HG03159 (cell line): Measurements from ENCODE around the gene TMEM221.

Experiments
- ATAC-seq: cut with Tn5 transposase; IDR thresholded peaks from one replicate; pipeline ENCODE4 v1.9.1; 2021; ENCODE audit warnings: mild to moderate bottlenecking, moderate library complexity; ENCODE audit not compliant: unreplicated experiment

Gene TMEM221

DNA sequence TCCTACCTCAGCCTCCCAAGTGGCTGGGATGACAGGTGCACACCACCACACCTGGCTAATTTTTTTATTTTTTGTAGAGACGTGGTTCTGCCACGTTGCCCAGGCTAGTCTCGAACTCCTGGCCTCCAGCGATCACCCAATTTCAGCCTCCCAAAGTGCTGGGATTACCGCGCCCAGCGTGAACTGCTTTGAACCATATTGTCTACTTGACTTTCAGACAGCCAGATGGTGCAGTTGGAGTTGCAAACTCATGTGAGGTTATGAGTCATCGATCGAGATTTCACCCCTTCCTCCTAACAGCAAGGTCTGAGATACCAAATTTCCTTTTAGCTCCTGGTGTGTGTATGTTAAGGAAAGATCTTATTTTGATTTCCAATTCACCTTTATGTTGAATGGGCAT, 24.6 kb upstream of the TMEM221 start:
- ATAC-seq: no peak

DNA sequence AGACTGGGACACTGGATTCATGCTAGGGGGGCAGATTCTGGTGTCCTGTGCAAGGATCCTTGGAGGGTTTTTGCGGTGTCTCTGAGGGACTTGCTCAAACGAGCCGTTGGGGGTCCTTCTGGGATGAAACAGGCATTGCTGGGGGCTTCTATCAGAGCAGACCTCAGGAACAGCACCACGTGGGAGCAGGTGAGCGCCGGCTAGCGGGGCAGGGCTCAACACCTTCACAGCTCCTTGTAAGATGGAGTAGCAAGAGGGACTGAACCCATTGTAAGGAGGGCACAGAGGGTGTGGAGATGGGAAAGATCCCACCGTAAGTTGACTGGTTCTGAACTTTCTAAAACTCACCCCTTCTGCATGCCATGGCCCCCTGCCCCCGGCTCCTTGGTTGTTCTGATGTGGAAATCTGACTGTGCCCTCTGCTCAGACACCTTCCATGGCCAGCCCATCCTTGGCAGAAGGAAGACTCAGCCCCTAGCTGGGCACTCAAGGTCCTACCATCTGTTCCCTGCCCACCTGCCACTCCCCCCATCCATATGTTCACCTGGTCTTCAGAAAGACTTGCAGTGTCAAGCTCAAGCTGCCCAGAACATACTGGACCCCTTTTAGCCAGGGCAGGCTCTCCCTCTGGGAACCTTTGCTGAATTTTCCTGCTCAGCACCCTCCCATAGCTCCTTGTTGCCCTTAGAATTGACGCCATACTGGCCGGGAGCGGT, 23.1 kb upstream of the TMEM221 start:
- ATAC-seq: no peak

DNA sequence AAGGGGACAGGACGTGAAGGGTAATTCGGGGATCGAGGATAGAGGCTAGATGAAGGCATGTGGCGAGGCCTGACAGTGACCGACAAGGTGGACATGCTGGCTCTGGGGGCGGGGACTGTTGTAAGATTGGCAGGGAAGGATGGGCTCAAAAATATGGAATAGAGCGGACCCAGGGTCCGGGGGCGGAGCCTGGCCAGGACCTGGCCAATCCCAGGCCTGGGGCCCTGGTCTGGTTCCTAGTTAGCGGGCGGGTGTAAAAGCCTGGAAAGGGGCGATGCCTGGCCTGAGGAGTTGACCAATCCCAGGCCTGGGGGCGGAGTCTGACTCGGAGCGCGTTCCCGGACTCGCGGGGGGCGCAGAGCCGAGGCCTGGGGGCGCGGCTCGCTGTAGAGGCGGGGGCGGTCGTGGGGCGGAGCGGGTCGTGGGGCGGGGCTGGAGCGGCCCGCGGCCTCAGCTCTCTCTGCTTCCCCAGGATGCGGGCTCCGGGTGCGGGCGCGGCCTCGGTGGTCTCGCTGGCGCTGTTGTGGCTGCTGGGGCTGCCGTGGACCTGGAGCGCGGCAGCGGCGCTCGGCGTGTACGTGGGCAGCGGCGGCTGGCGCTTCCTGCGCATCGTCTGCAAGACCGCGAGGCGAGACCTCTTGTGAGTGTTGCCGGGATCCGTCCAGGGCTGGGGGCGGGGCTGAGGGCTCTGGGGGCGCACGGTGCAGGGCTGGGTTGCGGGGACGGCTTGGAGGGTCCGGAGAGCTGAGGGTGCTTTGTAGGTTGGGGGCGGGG, 21.8 kb upstream of the TMEM221 start, which contains the start of gene SLC27A1:
SLC27A1 (plus strand) TSS at position 457 of the 774 bp plus-strand sequence; CDS start at position 474, 17 bp downstream.
- peak; percentile 70 for ATAC-seq

- peak; percentile 69 for ATAC-seq
Measured at GRCh38 chr19:17469481-17470067, 21.1 kb upstream of the TMEM221 start.

GRCh38 chr19:17469092-17469480, 20.6 kb upstream of the TMEM221 start:
- ATAC-seq: no peak

GRCh38 chr19:17468302-17469091, 20.0 kb upstream of the TMEM221 start:
- ATAC-seq: no peak

- no peak for ATAC-seq
Measured at GRCh38 chr19:17467471-17468301, 19.2 kb upstream of the TMEM221 start.

- ATAC-seq: no peak
Measured at GRCh38 chr19:17466487-17466850, 18.0 kb upstream of the TMEM221 start.

DNA sequence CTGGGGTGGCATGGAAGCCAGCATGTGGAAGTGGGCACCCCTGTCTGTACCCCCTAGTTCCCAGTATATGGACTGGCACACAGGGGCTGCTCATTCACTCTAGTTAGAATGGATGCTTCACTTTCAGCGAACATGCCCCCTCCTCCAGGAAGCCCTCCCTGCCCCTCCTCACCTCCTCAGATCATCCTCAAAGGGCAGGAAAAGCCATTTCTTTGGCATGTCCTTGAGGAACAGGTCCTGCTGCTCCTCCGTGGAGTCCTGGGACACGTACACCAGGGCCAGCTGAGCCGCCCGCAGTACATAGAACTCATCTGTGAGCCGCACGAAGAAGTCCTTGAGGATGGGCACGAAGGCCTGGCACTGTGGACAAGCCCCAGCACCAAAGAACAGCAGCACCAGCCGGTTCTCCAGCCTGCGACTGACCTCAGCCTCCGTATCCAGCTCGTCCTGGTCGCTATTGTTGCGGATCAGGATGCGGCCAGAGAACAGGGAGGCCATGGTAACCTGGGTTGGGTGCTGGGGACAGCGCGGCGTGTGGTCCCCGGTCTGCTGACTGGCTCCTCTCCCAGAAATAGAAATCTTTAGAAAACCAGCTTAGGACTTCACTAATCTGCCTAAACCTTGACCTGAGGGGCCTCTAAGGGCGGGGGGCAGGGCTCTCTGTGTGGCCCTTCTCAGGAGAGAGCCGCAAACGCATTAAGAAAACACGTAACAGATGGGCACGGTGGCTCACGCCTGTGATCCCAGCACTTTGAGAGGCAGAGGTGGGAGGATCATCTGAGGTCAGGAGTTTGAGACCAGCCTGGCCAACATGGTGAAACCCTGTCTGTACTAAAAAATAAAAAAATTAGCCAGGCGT, 12.1 kb upstream of the TMEM221 start, which contains the start of gene NXNL1:
NXNL1 (minus strand) TSS at position 555 of the 859 bp plus-strand sequence; CDS start at position 498, 57 bp downstream.
- ATAC-seq: no peak

DNA sequence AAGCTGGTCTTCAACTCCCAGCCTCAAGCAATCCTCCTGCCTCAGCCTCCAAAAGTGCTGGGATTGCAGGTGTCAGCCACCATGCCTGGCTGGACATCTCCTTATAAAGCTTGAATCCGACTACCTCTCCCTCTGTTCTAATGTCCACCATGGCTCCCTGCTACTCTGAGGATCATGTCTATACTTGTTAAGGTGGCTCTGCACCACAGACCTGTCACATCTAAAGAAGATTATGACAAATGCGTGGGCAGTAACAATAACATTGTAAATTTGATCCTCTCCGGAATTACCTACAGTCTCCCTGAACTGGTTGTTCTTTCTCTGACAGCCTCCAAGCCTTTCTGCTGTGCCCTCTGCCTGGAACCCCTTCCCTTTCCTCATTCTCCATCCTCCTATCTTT, 10.5 kb upstream of the TMEM221 start:
- ATAC-seq: no peak

GRCh38 chr19:17457616-17458015, 9.1 kb upstream of the TMEM221 start:
- no peak for ATAC-seq

GRCh38 chr19:17456127-17456526, 7.7 kb upstream of the TMEM221 start:
- no peak for ATAC-seq

DNA sequence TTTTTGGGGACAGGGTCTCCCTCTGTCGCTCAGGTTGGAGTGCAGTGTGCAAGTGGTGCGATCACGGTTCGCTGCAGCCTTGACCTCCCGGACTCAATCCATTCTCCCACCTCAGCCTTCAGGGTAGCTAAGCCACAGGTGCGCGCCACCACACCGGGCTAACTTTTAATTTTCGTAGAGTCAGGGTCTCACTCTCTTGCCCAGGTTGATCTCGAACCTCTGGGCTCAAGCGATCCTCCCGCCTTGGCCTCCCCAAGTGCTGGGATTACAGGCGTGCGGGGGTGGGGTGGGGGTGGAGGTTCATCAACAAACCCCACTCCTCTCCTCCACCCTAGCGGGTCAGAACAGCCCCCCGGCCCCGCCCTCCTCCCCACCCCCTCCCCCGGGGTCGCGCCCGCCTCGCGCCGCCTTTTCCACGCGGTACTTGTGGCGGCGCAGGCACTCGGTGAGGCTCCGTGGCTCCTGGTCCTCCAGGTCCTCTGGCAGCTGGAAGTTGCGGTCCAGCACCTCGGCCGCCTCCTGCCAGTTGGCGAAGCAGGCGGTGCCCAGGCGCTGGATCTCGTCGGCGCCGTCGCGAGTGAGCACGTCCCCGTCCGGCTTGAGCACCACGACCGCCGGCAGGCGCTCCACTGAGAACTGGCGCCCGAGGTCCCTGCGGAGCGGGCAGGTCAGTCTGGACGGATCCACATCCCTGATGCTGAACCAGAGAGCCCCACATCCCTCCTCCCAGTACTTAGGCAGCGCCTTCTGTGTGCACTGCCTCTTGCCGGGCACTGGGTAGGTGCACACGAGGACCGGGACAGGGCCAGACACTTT, 7.0 kb upstream of the TMEM221 start:
- ATAC-seq: no peak

GRCh38 chr19:17454576-17455071, 6.2 kb upstream of the TMEM221 start:
- no peak for ATAC-seq

DNA sequence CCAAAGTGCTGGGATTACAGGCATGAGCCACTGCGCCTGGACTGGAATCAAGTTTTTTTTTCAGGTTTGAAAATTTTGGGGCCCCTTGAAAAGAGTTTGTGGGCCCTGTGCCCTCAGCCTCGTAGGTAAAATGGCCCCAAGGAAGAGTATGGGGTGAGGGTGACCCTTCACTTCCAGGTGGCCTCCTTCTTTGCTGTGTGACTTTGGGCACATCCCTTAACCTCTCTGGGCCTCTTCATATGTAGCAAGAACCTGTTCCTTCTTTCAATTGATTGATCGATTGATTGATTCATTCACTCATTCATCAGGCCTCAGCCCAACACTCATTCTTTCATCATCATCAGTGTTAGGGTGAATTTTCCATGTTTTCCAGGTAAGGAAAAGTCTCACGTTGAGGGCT, 3.4 kb upstream of the TMEM221 start:
- no peak for ATAC-seq

DNA sequence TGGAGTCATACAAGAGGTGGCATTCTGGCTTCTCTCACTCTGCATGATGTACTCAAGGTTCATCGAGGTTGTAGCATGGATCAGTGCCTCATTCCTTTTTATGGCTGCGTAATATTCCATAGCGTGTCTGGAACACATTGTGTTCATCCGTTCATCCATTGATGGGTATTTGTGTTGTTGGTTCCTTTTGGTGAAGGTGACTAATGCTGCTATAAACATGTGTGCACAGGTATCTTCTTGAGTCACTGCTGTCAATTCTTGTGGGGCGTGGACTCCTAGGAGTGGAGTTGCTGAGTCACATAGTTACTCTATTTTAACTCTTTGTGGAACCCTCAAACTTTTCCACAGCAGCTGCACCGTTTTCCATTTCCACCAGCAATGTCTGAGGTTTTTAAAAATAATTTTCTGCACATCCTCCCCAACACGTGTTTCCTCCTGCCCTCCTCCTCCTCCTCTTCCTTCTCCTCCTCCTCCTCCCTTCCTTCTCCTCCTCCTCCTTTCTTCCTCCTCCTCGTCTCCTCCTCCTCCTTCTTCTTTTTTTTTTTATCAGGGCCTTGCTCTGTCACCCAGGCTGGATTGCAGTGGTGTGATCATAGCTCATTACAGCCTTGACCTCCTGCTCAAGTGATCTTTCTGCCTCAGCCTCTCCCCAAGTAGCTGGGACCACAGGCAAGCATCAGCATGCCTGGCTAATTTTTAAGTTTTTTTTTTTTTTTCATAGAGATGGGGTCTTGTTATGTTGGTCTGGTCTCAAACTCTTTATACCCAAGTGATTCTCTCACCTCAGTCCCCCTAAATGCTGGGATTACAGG, 2.0 kb upstream of the TMEM221 start:
- no peak for ATAC-seq

DNA sequence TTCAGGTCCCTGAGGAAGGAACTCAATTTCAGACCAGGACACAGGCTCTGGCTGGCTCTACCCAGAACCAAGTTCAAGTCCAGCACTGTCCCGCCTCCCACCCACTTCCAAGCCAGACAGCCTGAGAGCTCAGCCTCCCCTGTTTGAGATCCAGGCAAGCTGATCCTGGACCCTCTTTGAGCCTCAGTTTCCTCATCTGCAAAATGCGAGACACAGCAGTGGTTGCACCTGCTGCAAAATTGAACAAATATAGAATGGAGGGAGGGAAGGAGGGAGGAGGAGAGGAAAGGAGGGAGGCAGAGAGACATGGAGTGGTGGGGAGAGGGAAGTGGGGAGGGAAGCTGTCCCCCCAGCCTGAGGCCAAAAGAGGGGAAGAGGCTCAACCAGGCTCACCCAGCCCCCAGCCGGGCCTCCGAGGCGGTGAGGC, 751 bp downstream of the TMEM221 start:
- no peak for ATAC-seq
